Measurements from ENCODE around the gene SPECC1. TPM values are rescaled to one million over a fixed set of nuclear protein-coding genes. Genes with fewer than 3 reads are reported as not detected.

Gene SPECC1
- total and polyA plus RNA-seq, 2 of the 13 experiments (the other 11 are each of a cell fraction or from before 2014, with no cell fraction given): 2.3 to 6.9 TPM

- TF ChIP-seq TRAFD1 (CRISPR knock-in tag; IDR thresholded peaks at IDR 0.05; ENCODE audit: borderline replicate concordance): 0 out of 2 replicates have a peak, but pooled peaks have one; percentile 43
- TF ChIP-seq CTCF (CRISPR knock-in tag; IDR thresholded peaks at IDR 0.05): peak; percentile 83
- TF ChIP-seq MTF1 (CRISPR knock-in tag; IDR thresholded peaks at IDR 0.05): no peak
- no peak for TF ChIP-seq YEATS2 (CRISPR knock-in tag; IDR thresholded peaks at IDR 0.05; ENCODE audit: borderline replicate concordance)
- TF ChIP-seq LRRFIP1 (CRISPR knock-in tag; conservative IDR thresholded peaks at IDR 0.05): no peak
- TF ChIP-seq TEAD3 (CRISPR knock-in tag; optimal IDR thresholded peaks at IDR 0.05; ENCODE audit: borderline replicate concordance): peak; percentile 83
- no peak for TF ChIP-seq ZNF343 (CRISPR knock-in tag; IDR thresholded peaks at IDR 0.05)
- no peak for TF ChIP-seq KMT2B (CRISPR knock-in tag; IDR thresholded peaks at IDR 0.05)
- TF ChIP-seq SSRP1 (CRISPR knock-in tag; IDR thresholded peaks at IDR 0.05): no peak
- TF ChIP-seq RNF219 (CRISPR knock-in tag; IDR thresholded peaks at IDR 0.05): no peak
- no peak for TF ChIP-seq MTA1 (CRISPR knock-in tag; IDR thresholded peaks at IDR 0.05; ENCODE audit: borderline replicate concordance)
- TF ChIP-seq DDIT3 (CRISPR knock-in tag; IDR thresholded peaks at IDR 0.05): no peak
- no peak for TF ChIP-seq SOX6 (IDR thresholded peaks at IDR 0.05)
- no peak for TF ChIP-seq SOX6 (CRISPR knock-in tag; IDR thresholded peaks at IDR 0.05)
- TF ChIP-seq TSC22D2 (CRISPR knock-in tag; IDR thresholded peaks at IDR 0.05; ENCODE audit: borderline replicate concordance): no peak
- no peak for TF ChIP-seq SPEN (CRISPR knock-in tag; IDR thresholded peaks at IDR 0.05; ENCODE audit: low read depth)
- TF ChIP-seq PRMT3 (CRISPR knock-in tag; IDR thresholded peaks at IDR 0.05; ENCODE audit: borderline replicate concordance, low read depth): no peak
- TF ChIP-seq SMC3 (IDR thresholded peaks at IDR 0.05; ENCODE audit: low read length): peak; percentile 56
- TF ChIP-seq MTERF4 (CRISPR knock-in tag; IDR thresholded peaks at IDR 0.05): no peak
Observed at GRCh38 chr17:20121359-20122253, 112.4 kb downstream of the SPECC1 start (continued).
